EH (cell line): Measurements from ENCODE around the gene PGA5.
A peak's percentile ranks its signal among the peaks of the same experiment; 100 is the strongest.

Experiments used
- DNase-seq: peaks from one replicate; pipeline ENCODE4 v3.0.0-alpha.2; 2015; ENCODE audit warnings: low read depth

PGA5 gene

GRCh38 chr11:61267437-61267841 is 26.5 kb downstream of the PGA5 start:
- DNase-seq: no peak

GRCh38 chr11:61268588-61269250 is 27.7 kb downstream of the PGA5 start:
- no peak for DNase-seq

GRCh38 chr11:61270354-61271076 is 29.5 kb downstream of the PGA5 start:
- DNase-seq: peak; percentile 19

DNA sequence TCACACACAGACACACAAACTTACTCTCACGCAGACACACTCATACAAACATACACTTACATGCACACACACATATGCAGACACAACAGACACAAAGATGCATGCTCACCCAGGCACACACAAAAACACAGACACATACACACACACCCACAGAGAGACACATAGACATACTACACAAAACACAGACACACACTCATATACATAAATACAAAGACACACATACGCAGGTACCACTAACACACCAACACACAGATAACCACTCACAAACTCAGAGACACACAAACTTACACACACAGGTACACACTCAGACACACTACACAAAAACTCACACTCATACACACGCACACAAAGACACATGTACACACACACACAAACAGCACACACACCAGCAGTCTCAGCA is 31.8 kb downstream of the PGA5 start:
- DNase-seq: no peak

- no peak for DNase-seq
Observed at GRCh38 chr11:61273178-61274078, 32.5 kb downstream of the PGA5 start.

DNA sequence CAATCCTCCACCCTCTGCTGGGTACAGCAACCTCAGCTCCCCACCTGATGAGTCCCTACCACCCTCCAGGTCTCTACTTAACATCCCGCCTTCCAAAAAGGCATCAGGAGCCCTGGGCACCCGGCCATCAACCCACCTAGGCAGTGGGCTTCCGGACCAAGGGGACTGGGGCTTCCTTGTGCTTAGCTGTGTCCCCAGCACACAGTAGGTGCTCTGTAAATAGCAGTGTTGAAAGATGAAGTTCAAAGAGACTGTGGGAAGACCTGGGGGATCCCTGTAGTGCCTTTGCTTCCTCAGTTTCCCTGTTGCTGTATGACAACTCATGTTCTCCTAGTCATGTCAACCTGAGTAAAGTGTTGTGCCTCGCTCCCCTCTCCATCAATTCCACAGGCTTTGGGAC is 33.1 kb downstream of the PGA5 start:
- DNase-seq: no peak

DNA sequence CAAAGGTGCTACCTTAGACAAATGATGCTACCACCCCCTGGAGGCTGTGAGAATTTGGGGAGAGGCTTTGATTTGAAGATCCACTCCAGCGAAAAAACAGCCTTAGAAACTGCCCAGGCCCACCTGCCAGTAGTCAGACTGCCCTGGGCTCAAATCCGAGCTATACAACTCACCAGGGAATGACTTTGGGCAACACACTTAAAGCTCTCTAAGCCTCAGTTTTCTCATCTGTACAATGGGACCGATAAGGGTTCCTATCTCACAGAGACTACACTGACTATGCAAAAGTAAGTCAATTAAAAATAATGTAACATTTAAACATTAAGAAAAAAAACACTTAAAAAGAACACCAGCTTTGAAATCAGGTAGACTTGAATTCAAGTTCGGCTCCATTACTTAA is 34.2 kb downstream of the PGA5 start:
- DNase-seq: no peak

- DNase-seq: no peak
Observed at GRCh38 chr11:61277186-61278000, 36.4 kb downstream of the PGA5 start.

- no peak for DNase-seq
Observed at GRCh38 chr11:61278001-61278470, 37.1 kb downstream of the PGA5 start.

DNA sequence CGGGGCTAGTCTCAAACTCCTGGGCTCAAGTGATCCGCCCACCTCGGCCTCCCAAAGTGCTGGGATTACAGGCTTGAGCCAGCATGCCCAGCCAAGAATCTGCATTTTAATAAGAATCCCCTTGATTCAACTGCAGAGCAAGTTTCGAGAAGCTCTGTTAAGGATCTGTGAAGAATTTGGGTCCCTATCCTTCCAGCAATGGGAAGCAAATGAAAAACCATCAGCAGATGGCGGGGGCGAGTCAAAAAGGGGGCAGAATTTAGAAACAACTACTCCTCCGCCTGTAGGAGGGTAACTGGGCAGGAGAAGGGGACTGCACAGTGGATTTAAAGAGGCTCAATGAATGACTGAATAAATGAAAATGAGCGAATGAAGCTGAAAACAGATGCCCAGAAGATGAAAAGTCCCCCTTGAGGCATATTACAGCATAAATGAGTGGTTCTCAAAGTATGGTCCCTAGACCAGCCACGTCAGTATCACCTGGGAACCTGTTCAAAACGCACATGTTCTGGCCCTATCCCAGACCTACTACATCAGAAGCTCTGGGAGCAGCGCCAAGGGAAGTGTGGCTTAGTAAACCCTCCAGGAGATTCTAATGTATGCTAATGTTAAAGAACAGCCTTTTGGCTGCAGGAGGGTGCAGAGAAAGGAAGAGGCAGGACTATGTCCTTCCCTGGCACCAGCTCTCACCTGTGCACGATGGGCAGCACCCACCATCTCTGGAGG is 39.1 kb downstream of the PGA5 start:
- DNase-seq: no peak

DNA sequence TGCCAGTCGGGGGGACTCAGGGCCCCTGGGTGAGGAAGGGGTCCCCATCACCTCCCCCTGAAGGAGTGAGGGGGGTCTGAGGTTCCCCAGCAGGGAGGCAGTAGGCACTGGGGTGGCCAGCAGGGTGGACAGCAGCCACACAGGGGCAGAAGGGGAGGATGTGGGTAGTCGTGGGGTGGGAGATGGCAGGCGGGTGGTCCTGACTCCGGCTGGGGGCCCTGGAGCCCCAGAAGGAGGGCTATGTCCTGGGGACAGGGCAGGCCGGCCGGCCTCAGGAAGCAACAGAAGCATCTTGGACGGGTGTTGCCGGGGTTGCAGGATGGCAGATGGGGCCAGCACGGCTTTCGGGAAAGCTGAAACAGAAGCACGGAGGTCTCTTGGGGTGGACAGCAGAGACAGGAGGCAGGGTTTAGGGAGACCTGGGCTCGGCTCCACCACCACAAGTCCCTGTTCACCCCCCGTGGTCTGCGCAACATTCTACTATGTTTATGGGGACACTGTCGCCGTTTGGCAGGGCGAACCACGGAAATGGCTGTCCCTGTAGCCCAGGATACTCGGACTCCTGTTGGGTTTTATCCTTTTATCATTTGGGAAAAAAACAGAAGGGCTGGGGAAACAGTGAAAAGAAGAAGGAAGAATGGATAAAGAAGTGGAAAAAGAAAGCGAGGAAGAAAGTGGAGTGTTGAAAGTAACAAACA is 40.1 kb downstream of the PGA5 start:
- DNase-seq: no peak

- peak; percentile 45 for DNase-seq
Observed at GRCh38 chr11:61281581-61282250, 40.7 kb downstream of the PGA5 start.

GRCh38 chr11:61283613-61284012 is 42.6 kb downstream of the PGA5 start:
- DNase-seq: no peak

- no peak for DNase-seq
Observed at GRCh38 chr11:61287338-61287977, 46.5 kb downstream of the PGA5 start.

- no peak for DNase-seq
Observed at GRCh38 chr11:61290905-61291690, 50.1 kb downstream of the PGA5 start.

- DNase-seq: no peak
Observed at GRCh38 chr11:61292356-61292755, 51.4 kb downstream of the PGA5 start.

DNA sequence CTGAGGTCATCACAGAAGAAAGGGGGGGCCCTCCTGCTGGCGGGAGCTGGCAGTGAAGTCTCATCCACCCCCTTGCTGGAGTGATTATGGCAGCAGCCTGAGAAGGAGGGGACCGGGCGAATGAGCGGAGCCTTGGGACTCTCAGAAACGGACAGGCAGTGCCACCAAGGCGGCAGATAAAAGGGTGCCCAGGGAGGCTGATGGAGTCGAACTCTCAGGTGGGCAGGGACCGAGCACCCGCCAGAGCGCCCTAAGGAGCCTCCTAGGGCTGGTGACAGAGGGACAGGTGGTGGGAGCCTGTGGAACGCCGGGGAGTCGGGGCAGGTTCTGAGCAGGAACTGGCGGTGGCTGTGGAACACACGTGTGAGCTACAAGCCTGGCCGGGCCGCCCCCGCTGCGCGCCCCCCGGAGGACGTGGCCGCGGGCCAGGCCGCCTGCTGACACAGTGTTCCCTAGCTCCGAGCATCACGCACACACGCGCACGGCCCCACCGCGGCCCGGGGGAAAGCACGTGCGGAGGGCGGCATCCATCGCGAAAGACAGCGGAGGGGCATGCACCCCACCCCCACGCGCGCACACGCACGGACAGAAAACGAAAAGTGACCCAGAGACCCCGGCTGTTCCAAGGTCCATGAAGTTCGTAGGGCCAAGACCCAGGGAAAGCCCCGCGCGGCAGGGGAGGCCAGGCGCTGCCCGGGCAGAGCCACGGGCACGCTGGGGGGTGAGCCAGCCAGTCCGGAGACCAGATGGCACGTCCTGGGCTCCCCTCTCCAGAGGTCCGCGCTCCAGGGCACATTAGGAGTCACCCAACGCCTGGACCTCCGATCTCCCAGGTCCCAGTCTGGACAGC is 53.1 kb downstream of the PGA5 start:
- peak; percentile 50 for DNase-seq
